Spleen (tissue), 7 donors: ENCODE results near the gene TARBP1.

Experiments used
- CTCF ChIP-seq, 11 experiments: fragments of 200-600 bp in 7 of 11; fragments of 450-650 bp in 4 of 11; sonication (generic) in 4 of 11; IDR thresholded peaks in 8 of 11; conservative IDR thresholded peaks in 3 of 11; 1 replicate in 7 of 11; 2 replicates in 4 of 11; pipeline versions ENCODE4 v1.4.0 to v1.8.0; 2016 to 2021; ENCODE audit warnings: antibody characterized with exemption in 11 of 11, inconsistent platforms in 4 of 11, mild to moderate bottlenecking in 1 of 11
- POLR2A ChIP-seq, 3 donors: fragments of 450-650 bp; IDR thresholded peaks; one replicate each; pipeline ENCODE4 v1.5.1; 2017; ENCODE audit warnings: antibody characterized with exemption in 3 of 3, mild to moderate bottlenecking in 1 of 3
- donor health status: DM: no; HTN: no; CAD: no; lungs with moderate emphysema.
- donor health status: DM: no; HTN: no; CAD: no.
- donor health status: DM: no; HTN: no; CAD: no.

- TF ChIP-seq CTCF (IDR thresholded peaks at IDR 0.05 in 8 of 11, conservative IDR thresholded peaks at IDR 0.05 in 3 of 11) (no peak), POLR2A (IDR thresholded peaks at IDR 0.05) (no peak)
These were observed 116.4 kb downstream of the TARBP1 start for GRCh38 chr1:234362558-234362957.
